PC-3 (cell line): Measurements from ENCODE around the gene OGFRL1.

Source experiments
- EZH2 ChIP-seq: fragments of 300-600 bp; sonication (generic); IDR thresholded peaks from one replicate; pipeline ENCODE4 v1.6.1; 2017; ENCODE audit warnings: antibody characterized with exemption, mild to moderate bottlenecking, low read length; ENCODE audit not compliant: unreplicated experiment
- EZH2phosphoT487 ChIP-seq: fragments of 300-600 bp; sonication (generic); IDR thresholded peaks from 2 replicates; pipeline ENCODE4 v1.6.1; 2018; ENCODE audit warnings: mild to moderate bottlenecking, antibody characterized with exemption, low read length, borderline replicate concordance
- TF ChIP-seq, protein P1 (sequence below): fragments of 300-600 bp; sonication (generic); conservative IDR thresholded peaks from 2 replicates; pipeline ENCODE4 v1.5.1; 2017; ENCODE audit warnings: antibody characterized with exemption, low read depth, mild to moderate bottlenecking, low read length

DNA sequence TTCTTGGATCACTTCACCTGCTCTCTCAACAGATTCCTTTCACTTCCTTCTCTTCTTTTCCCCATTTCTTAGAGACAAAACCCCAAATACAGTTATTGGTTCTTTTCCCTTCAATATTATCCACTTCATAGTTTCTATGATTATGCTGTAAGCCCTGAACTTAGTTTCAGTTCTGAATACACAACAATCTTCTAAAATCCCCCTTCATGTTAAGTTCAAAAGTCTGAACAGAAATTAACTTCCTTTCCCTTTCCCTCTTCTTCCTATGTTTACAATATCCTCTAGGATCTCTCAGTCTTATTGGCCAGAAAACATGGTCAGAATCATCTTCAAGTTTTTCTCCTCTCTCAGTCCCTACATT lies 57.7 kb downstream of the OGFRL1 start:
- TF ChIP-seq EZH2phosphoT487 (no peak), EZH2 (no peak)
- TF ChIP-seq, protein P1, sequence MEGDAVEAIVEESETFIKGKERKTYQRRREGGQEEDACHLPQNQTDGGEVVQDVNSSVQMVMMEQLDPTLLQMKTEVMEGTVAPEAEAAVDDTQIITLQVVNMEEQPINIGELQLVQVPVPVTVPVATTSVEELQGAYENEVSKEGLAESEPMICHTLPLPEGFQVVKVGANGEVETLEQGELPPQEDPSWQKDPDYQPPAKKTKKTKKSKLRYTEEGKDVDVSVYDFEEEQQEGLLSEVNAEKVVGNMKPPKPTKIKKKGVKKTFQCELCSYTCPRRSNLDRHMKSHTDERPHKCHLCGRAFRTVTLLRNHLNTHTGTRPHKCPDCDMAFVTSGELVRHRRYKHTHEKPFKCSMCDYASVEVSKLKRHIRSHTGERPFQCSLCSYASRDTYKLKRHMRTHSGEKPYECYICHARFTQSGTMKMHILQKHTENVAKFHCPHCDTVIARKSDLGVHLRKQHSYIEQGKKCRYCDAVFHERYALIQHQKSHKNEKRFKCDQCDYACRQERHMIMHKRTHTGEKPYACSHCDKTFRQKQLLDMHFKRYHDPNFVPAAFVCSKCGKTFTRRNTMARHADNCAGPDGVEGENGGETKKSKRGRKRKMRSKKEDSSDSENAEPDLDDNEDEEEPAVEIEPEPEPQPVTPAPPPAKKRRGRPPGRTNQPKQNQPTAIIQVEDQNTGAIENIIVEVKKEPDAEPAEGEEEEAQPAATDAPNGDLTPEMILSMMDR: no peak
